Stimulated activated CD8-positive, alpha-beta memory T cell treated with anti-CD3 and anti-CD28 coated beads, Interleukin-15, amount 100 ng/mL, for 4 hours (primary cell): ENCODE measurements around the gene ZAR1.
"Not testable (repeated sequence)": the region's sequence is repeated elsewhere in the genome, so short reads cannot be mapped to it uniquely, and the experiment has no call there.

ENCODE experiments used
- DNase-seq, 2 donors: peaks; one replicate each; pipeline ENCODE4 v3.0.0-alpha.2; 2020; ENCODE audit warnings: low read depth in 2 of 2

The ZAR1 gene

DNA sequence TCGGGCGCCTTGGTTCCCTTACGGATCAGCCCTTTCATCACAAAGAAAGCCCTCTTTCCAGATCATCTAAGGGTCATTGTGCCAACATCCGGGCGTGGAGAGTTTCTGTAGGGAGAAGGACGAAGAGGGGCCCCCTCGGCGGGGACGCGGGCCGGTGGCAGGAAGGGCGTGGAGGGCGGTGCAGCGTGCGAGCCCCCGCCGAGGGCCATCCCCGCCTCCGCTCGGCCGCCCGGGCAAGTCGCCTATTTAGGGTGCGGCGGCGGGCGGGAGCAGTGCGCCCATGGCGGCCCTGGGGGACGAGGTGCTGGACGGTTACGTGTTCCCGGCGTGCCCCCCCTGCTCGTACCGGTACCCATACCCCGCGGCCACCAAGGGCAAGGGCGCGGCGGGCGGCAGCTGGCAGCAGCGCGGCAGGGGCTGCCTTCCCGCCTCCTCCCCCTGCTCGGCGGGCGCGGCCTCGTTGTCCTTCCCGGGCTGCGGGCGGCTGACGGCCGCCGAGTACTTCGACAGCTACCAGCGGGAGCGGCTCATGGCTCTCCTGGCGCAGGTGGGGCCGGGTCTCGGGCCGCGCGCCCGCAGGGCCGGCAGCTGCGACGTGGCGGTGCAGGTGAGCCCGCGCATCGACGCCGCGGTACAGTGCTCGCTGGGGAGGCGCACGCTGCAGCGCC lies at the start of gene ZAR1:
Gene ZAR1, plus strand, starts transcription at position 241 of the 668 bp plus-strand sequence. Its CDS starts 40 bp downstream, at position 281.
- DNase-seq: no peak

DNA sequence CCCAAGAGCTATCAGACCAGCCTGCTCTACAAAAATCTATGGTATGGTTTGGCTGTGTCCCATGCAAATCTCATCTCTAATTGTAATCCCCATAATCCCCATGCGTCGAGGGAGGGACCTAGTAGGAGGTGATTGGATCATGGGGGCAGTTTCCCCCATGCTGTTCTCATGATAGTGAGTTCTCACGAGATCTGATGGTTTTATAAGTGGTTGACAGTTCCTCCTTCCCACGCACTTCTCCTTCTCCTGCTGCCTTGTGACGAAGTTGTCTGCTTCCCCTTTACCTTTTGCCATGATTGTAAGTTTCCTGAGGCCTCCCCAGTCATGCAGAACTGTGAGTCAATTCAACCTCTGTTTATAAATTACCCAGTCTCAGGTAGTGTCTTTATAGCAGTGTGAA lies 49.1 kb upstream of the ZAR1 start:
- DNase-seq: not testable (repeated sequence)

DNA sequence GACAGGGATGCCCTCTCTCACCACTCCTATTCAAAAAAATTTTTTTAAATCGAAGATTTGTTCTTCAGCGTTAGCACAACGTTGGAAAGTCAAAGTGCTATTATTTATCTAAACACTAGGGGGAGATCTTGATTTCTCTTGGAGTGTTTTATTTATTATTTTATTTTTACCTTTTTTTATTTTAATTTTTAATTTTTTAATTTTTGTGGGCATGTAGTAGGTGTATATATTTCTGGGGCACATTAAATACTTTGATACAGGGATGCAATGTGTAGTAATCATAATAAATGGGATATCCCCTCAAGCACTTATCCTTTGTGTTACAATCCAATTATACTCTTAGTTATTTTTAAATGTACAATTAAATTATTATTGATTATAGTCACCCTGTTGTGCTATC lies 44.3 kb upstream of the ZAR1 start:
- DNase-seq: no peak

GRCh38 chr4:48446642-48447041 lies 43.4 kb upstream of the ZAR1 start:
- no peak for DNase-seq

- DNase-seq: no peak
Observed at GRCh38 chr4:48449151-48449550, 40.9 kb upstream of the ZAR1 start.

- DNase-seq: no peak
Observed at GRCh38 chr4:48450740-48451139, 39.3 kb upstream of the ZAR1 start.

GRCh38 chr4:48451656-48452055 lies 38.4 kb upstream of the ZAR1 start:
- DNase-seq: not testable (repeated sequence)

DNA sequence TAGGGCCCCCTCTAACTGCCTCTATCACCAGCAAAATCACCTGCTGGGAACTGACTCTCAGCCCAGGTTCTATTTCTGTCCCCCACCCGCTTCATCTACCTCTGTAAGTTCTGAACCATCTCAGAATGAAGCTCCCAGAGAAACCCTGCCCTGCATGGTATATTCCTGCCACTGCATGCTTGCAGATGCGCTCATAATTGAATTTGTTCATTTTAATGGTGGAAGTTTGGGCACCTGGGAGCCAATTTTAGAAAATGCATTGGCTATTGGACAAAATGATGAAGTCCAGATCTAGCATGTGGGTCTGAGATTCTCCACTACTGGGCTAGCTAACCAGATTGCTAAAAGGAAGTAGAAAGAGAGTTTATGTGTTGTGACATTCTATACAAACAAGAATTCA lies 35.5 kb upstream of the ZAR1 start:
- DNase-seq: no peak

- DNase-seq: no peak
Observed at GRCh38 chr4:48461000-48461399, 29.1 kb upstream of the ZAR1 start.

- no peak for DNase-seq
Observed at GRCh38 chr4:48462363-48462762, 27.7 kb upstream of the ZAR1 start.

DNA sequence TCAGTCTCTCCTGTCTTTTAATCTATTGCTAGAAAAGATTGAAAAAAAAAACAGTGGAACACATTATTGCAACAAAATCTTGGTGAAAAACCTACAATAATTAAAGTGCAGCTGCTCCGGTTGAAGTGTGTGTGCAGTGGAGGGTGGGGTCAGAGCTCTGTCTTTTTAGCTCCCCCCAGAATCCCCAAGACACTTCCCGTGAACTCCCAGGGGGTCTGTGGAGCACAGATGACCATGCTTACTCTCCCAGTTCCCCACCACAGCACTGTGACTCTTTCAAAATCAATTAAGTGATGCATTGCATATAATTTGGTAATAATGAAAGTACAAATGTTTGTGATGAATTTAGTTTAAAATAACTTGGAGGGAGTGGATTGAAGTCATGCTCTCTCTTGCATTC lies 22.6 kb upstream of the ZAR1 start:
- DNase-seq: no peak

DNA sequence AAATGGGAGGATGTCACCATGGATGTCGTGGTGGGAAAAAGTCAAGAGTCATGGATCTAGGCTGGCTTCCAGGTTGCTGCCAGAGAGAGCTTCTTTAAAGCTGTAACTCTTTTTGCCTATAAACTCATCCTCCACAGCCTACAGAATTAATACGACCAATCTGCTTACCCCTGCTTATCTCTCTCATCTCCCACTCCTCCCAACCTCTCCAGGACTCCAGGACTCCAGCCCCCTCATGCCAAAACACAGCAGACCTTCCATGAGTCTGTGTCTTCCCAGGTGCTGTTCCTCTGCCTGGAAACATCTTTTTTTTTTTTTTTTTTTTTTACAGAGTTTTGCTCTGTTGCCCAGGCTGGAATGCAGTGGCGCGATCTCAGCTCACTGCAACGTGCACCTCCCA lies 22.2 kb upstream of the ZAR1 start:
- no peak for DNase-seq

DNA sequence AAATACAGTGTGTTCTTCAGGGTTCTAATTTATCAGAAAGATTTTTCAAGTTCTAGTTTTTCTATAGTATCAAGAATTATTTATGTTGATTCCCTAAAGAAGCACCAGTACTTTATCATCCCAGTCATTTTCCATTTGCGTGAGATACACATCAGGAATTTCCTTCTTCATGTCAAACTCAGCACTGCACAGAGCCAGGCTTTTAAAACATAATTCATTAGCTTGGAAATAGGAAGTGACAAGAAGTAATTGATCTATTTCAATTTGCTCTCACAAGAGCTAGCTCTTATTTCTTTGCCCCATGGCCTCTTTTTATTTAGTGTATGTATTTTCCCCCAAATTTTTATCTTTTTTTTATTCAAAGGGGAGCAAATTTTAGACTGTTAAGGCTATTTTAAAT lies 19.9 kb upstream of the ZAR1 start:
- no peak for DNase-seq

- no peak for DNase-seq
Observed at GRCh38 chr4:48470570-48470969, 19.5 kb upstream of the ZAR1 start.

- DNase-seq: no peak
Observed at GRCh38 chr4:48472794-48473193, 17.3 kb upstream of the ZAR1 start.

- DNase-seq: no peak
Observed at GRCh38 chr4:48475770-48476169, 14.3 kb upstream of the ZAR1 start.

GRCh38 chr4:48478273-48478672 lies 11.8 kb upstream of the ZAR1 start:
- DNase-seq: no peak

DNA sequence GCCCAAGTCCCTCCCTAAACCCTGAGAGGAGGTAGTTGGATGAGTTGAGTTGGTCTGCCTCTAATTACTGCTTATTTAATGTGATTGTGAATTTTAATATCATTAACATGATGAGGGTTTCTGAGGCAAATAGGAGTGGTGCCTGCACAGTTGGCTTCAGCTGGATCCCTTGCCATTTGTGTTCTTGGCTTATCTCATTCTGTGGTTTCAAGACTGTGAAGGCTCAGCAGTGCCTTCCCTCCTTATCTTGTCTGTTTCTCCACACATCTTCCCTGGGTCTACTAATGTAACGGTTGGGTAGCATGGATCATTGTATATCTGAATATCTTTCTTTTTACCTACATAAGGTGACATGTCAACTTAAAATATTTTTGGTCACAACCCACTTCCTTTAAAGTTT lies 8.5 kb upstream of the ZAR1 start:
- no peak for DNase-seq

DNA sequence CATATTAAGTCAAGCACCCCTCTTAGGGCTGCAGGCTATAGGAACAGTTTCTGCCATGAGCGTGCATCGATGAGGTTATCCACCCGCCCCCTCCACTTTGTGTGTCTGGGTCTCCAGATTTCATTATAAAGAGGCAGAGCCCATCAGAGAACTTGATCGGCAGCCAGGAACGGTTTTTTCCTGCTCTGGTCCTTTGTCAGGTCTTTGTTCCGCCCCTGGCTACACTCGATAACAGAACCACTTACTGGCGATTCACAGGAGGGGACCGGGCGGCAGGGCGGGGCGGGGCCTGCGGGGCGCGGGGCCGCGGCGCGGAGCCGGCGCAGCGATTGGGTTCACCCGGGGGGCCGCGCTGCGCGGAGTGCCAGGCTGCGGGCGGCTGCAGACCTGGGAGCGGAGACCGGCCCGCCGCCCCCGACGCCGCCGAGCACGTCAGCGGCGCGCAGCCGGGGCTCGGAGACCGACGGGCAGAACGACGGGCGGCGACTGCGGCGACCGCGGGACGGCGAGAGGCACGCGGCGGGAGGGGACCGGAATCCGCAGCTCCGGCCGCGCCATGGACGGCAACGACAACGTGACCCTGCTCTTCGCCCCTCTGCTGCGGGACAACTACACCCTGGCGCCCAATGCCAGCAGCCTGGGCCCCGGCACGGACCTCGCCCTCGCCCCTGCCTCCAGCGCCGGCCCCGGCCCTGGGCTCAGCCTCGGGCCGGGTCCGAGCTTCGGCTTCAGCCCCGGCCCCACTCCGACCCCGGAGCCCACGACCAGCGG lies 6.9 kb upstream of the ZAR1 start, which contains the start of gene SLC10A4:
Gene SLC10A4, plus strand, starts transcription at position 338 of the 771 bp plus-strand sequence. Its CDS starts 219 bp downstream, at position 557.
- no peak for DNase-seq

DNA sequence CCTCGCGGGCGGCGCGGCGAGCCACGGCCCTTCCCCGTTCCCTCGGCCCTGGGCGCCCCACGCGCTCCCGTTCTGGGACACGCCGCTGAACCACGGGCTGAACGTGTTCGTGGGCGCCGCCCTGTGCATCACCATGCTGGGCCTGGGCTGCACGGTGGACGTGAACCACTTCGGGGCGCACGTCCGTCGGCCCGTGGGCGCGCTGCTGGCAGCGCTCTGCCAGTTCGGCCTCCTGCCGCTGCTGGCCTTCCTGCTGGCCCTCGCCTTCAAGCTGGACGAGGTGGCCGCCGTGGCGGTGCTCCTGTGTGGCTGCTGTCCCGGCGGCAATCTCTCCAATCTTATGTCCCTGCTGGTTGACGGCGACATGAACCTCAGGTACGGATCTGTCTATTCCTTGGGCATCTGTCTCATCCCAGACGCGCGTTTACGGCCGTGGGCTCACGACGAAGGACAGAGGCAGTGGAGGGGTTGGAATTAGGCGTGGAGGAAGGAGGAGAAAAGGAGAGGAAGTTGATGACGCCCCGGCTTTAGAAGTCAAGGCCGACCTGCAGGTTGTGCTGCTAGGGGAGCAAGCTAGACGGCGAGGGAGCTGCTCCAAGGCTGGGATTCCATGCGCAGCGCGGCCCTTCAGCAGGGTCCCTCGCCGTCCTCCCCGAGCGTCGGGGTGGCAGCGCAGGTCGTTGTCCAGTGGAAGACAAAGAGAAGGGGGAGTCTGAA lies 6.1 kb upstream of the ZAR1 start:
- no peak for DNase-seq

DNA sequence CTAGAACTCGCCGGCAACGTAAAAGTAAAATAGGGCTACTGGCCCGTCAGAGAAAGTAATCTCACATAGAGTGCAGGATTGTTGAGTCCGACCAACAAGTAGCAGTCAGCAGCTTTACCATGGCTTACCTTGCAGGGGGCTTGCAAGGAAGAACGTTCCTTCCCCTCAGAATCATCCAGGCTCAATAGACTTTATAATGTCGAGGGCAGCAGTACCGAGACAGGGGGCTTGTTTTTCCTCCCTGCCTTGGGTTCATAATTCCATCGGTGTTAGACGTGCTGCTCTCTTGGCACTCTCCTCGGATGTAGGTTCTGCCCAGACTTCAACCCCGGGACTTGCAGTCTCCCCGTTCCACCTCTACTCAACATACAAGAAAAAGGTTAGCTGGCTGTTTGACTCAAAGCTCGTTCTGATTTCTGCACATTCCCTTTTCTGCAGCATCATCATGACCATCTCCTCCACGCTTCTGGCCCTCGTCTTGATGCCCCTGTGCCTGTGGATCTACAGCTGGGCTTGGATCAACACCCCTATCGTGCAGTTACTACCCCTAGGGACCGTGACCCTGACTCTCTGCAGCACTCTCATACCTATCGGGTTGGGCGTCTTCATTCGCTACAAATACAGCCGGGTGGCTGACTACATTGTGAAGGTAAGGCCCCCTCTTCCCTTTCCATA lies 5.4 kb upstream of the ZAR1 start:
- no peak for DNase-seq

DNA sequence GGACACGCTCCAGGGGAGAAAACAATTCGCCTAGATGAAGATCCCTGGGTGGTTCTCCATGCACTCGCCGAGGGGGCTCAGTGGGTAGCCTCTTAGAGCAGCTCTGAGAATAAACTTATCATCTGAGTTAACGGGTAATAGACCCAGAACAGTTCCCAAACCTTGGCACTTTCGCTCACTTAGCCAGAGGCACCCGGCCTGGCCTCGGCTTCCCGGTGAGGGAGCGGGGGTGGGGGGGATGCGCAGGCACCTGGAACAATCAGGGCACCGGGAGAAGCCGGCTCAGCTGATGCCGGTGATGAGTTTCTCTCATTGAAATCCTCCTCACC lies 405 bp upstream of the ZAR1 start:
- no peak for DNase-seq
